GM13977 (cell line): ENCODE results near the gene PPP1R14B.

Experiments used
- DNase-seq: peaks from one replicate; pipeline ENCODE4 v3.0.0; 2012; ENCODE audit warnings: low spot score
- CTCF ChIP-seq: IDR thresholded peaks from 2 replicates; pipeline ENCODE4 v1.5.1; 2012; ENCODE audit warnings: mild to moderate bottlenecking, control low read depth; ENCODE audit not compliant: insufficient read depth; ENCODE audit errors: extremely low read depth, missing control alignments
- in situ Hi-C: fragments of 300-500 bp; cut with MboI; formaldehyde crosslinking; loops from one replicate; pipeline ENCODE4 v1.12.0; 2022; ENCODE audit warnings: low sequenced_read_pairs, low pct_unique_long_range_greater_than_20kb, mixed read lengths, inconsistent platforms; ENCODE audit not compliant: unreplicated experiment

PPP1R14B gene

GRCh38 chr11:64268025-64268892 is 21.5 kb upstream of the PPP1R14B start:
- no peak for DNase-seq
- no peak for TF ChIP-seq CTCF
- in situ Hi-C loops = no loop called here

GRCh38 chr11:64267207-64267945 is 20.6 kb upstream of the PPP1R14B start:
- DNase-seq = no peak
- no peak for TF ChIP-seq CTCF
- in situ Hi-C loops = no loop called here

GRCh38 chr11:64266339-64266738 is 19.6 kb upstream of the PPP1R14B start:
- TF ChIP-seq CTCF = no peak
- DNase-seq = no peak
- in situ Hi-C loops = no loop called here

GRCh38 chr11:64265176-64266160 is 18.7 kb upstream of the PPP1R14B start:
- TF ChIP-seq CTCF = no peak
- in situ Hi-C loops = no loop called here
- no peak for DNase-seq

GRCh38 chr11:64264371-64264852 is 17.7 kb upstream of the PPP1R14B start:
- in situ Hi-C loops = no loop called here
- no peak for TF ChIP-seq CTCF
- DNase-seq = no peak

- no peak for TF ChIP-seq CTCF
- in situ Hi-C loops = no loop called here
- no peak for DNase-seq
These were observed 17.2 kb upstream of the PPP1R14B start for GRCh38 chr11:64263947-64264317.
